Neural crest cell (in vitro differentiated cells): ENCODE results near the gene PRKCE. TPM values are rescaled to one million over a fixed set of nuclear protein-coding genes. Genes with fewer than 3 reads are reported as not detected.

Experiments used
- DNase-seq: peaks from one replicate; pipeline ENCODE4 v3.0.0; 2021; ENCODE audit warnings: low read depth, mixed read lengths, low spot score
- H3K27ac Mint-ChIP-seq: one replicate; pipeline ENCODE4 v1.8.0; 2021; ENCODE audit warnings: mild to moderate bottlenecking, mixed read lengths; ENCODE audit not compliant: unreplicated experiment
- H3K27me3 Mint-ChIP-seq: 2 replicates; pipeline ENCODE4 v1.8.0; 2021; ENCODE audit warnings: low read depth, mild to moderate bottlenecking, mixed read lengths
- H3K36me3 Mint-ChIP-seq: 2 replicates; pipeline ENCODE4 v1.8.0; 2021; ENCODE audit warnings: low read depth, mild to moderate bottlenecking, mixed read lengths
- H3K4me1 Mint-ChIP-seq: 2 replicates; pipeline ENCODE4 v1.8.0; 2021; ENCODE audit warnings: mixed read lengths
- H3K4me3 Mint-ChIP-seq: one replicate; pipeline ENCODE4 v1.8.0; 2021; ENCODE audit warnings: mild to moderate bottlenecking, mixed read lengths
- H3K9me3 Mint-ChIP-seq: 2 replicates; pipeline ENCODE4 v1.8.0; 2021; ENCODE audit warnings: mixed read lengths
- CTCF ChIP-seq: fragments of 200-600 bp; sonication (generic); conservative IDR thresholded peaks from 2 replicates; pipeline ENCODE4 v1.5.0; 2021; ENCODE audit warnings: antibody characterized with exemption, mild to moderate bottlenecking
- total RNA-seq: library from RNA; stranded (reverse); gene quantifications from 2 replicates; pipeline ENCODE4 v1.2.1, GENCODE V29; 2021

The PRKCE gene
- total RNA-seq, 1 donor from 2014 or later = 15.6 TPM

GRCh38 chr2:46119453-46119852, 468.0 kb downstream of the PRKCE start:
- H3K27ac Mint-ChIP-seq = no peak overlapping the region

GRCh38 chr2:46120792-46121555, 469.5 kb downstream of the PRKCE start:
- H3K27me3 Mint-ChIP-seq = no peaks in the 10 kb centered on the region
- H3K27ac Mint-ChIP-seq = no peak overlapping the region
- TF ChIP-seq CTCF = no peak
- peaks cover 2% of the 10 kb centered on the region for H3K9me3 Mint-ChIP-seq
- no peak for DNase-seq
- no peaks in the 10 kb centered on the region for H3K36me3 Mint-ChIP-seq
- H3K4me3 Mint-ChIP-seq = no peak overlapping the region
- no peaks in the 10 kb centered on the region for H3K4me1 Mint-ChIP-seq

More at GRCh38 chr2:46119453-46119852, 468.0 kb downstream of the PRKCE start:
- DNase-seq = no peak
- no peaks in the 10 kb centered on the region for H3K27me3 Mint-ChIP-seq
- H3K4me3 Mint-ChIP-seq = no peak overlapping the region
- no peaks in the 10 kb centered on the region for H3K36me3 Mint-ChIP-seq
- TF ChIP-seq CTCF = no peak
- no peaks in the 10 kb centered on the region for H3K4me1 Mint-ChIP-seq
- peaks cover 2% of the 10 kb centered on the region for H3K9me3 Mint-ChIP-seq

- H3K4me1 Mint-ChIP-seq = no peaks in the 10 kb centered on the region
- no peak overlapping the region for H3K4me3 Mint-ChIP-seq
- peaks cover 2% of the 10 kb centered on the region for H3K9me3 Mint-ChIP-seq
- no peak overlapping the region for H3K27ac Mint-ChIP-seq
- DNase-seq = no peak
- no peak for TF ChIP-seq CTCF
- no peaks in the 10 kb centered on the region for H3K27me3 Mint-ChIP-seq
- peaks cover under 1% of the 10 kb centered on the region for H3K36me3 Mint-ChIP-seq
Measured at GRCh38 chr2:46122318-46122976, 471.0 kb downstream of the PRKCE start.

- DNase-seq = no peak
- Mint-ChIP-seq H3K4me1 (no peaks in the 10 kb centered on the region), H3K4me3 (no peak overlapping the region), H3K36me3 (peaks cover 3% of the 10 kb centered on the region), H3K9me3 (peaks cover 1% of the 10 kb centered on the region), H3K27ac (no peak overlapping the region), H3K27me3 (no peaks in the 10 kb centered on the region)
- no peak for TF ChIP-seq CTCF
Measured at GRCh38 chr2:46123013-46123412, 471.5 kb downstream of the PRKCE start.

- H3K27ac Mint-ChIP-seq = no peak overlapping the region
- no peak overlapping the region for H3K4me3 Mint-ChIP-seq
- DNase-seq = no peak
- no peak for TF ChIP-seq CTCF
- no peaks in the 10 kb centered on the region for H3K4me1 Mint-ChIP-seq
- H3K27me3 Mint-ChIP-seq = no peaks in the 10 kb centered on the region
- H3K36me3 Mint-ChIP-seq = peaks cover 3% of the 10 kb centered on the region
- no peaks in the 10 kb centered on the region for H3K9me3 Mint-ChIP-seq
Measured at GRCh38 chr2:46125798-46126197, 474.3 kb downstream of the PRKCE start.
